ENCODE data around the gene SLC16A6.

DNA sequence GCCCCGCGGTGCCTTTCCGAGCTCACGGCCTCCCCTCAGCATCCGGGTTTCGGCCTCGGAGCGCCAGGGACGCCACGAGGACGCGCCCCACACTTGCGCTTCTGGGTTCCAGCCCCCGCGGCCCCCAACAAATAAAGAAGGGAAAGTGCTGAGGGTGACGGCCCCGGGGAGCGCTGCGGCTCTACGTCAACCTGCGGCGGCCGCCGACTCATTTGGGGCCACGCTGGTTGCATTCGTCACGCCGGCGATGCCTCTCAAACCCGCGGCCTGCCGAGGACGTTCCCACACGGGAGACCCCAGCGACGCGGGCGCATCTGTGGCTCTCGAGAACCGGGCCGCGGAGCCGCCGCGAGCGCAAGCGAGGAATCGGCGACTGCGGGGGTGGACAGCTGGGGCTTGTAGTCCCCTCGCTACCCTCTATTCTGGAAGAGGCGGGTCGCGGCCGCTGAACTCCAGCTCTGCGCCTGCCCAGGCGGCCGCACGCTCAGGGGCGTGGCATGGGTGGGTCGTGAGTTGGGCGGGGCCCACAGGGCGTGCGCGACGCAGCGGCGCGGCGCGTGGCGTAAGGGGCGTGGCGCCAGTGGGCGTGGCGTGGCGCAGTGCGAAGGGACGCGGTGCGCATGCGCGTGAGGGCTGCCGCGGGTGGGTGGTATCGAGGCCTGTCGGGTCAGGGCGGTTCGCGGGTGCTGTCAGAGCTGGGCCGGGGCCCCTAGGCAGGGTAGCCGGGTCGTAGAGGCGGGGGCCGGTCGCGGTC, 43.3 kb downstream of the SLC16A6 start, which contains the start of gene AMZ2:
- TF ChIP-seq, protein P1, sequence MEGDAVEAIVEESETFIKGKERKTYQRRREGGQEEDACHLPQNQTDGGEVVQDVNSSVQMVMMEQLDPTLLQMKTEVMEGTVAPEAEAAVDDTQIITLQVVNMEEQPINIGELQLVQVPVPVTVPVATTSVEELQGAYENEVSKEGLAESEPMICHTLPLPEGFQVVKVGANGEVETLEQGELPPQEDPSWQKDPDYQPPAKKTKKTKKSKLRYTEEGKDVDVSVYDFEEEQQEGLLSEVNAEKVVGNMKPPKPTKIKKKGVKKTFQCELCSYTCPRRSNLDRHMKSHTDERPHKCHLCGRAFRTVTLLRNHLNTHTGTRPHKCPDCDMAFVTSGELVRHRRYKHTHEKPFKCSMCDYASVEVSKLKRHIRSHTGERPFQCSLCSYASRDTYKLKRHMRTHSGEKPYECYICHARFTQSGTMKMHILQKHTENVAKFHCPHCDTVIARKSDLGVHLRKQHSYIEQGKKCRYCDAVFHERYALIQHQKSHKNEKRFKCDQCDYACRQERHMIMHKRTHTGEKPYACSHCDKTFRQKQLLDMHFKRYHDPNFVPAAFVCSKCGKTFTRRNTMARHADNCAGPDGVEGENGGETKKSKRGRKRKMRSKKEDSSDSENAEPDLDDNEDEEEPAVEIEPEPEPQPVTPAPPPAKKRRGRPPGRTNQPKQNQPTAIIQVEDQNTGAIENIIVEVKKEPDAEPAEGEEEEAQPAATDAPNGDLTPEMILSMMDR (IDR thresholded peaks at IDR 0.05; ENCODE audit: low read depth, low read length) = no peak
- TF ChIP-seq, protein P2, sequence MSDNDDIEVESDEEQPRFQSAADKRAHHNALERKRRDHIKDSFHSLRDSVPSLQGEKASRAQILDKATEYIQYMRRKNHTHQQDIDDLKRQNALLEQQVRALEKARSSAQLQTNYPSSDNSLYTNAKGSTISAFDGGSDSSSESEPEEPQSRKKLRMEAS (IDR thresholded peaks at IDR 0.05; ENCODE audit: low read depth, low read length) = peak; percentile 36
- TF ChIP-seq POLR2A (IDR thresholded peaks at IDR 0.05; ENCODE audit: extremely low read depth, insufficient read length) = peak; percentile 93
- TF ChIP-seq MYC (IDR thresholded peaks at IDR 0.05; ENCODE audit: low read depth, low read length) = peak; percentile 72
